Measurements from ENCODE around the gene ADRA2A.

The ADRA2A gene

DNA sequence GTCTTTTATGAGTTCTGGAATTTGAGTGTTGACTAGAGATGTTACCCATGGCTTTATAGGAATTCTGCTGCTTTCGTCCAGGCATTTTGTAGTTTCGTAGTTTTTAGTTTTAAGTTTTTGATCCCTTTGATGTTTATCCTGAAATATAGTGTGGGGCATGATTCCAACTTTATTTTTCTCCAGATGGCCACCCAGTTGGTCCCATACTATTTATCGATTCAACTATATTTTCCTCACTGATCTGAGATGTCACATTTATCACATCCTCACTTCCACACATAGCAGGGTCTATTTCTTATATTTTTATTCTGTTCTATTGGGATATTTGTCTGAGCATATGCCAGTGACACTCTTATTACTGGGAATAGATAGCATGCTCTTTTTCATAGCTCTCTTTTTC, 33.9 kb downstream of the ADRA2A start:
- TF ChIP-seq ZNF274 (IDR thresholded peaks at IDR 0.05; ENCODE audit: low read depth, low read length), result no peak

GRCh38 chr10:111112333-111112732, 35.5 kb downstream of the ADRA2A start:
- TF ChIP-seq ZNF274 (IDR thresholded peaks at IDR 0.05; ENCODE audit: low read depth, low read length), result no peak
- H3K4me3 ChIP-seq (ENCODE audit: low read length), result no peak overlapping the region

More for the DNA sequence above, 33.9 kb downstream of the ADRA2A start:
- no peak overlapping the region for H3K4me3 ChIP-seq (ENCODE audit: low read length)

DNA sequence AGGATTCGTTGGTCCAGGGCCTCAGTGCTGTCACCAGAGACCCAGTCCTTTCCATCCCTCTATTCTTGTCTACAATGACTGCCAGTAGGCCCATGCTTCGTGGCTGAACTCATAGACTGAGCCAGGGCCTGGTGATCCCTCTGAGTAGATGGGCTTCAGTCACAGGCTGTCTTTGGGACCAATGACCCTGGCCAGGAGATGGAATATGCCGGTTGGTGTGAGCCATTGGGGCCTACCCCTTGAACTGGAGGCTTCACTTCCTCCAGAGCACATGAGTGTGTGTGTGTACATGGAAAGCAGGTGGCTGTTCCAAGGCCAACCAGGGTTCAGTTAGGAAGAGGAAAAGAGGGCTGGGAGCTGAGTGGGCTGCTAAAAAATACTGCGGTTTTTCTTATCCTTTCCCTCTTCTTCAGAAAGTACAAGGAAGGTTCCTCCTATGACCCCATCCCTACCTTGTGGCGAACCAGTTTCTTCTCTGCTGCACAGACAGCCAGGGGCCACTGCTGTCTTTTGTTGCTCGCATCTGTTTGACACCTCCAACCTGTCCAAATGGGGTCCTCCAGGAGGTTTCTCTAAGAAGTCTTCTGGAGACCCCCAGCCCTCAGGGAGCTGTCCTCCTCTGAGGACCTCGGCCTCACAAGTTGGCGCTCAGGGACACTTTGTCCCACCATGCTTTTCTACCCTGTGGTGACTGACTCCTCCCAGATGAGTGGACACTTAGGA, 36.6 kb downstream of the ADRA2A start:
- TF ChIP-seq ZNF274 (IDR thresholded peaks at IDR 0.05; ENCODE audit: low read depth, low read length), result no peak
- H3K4me3 ChIP-seq (ENCODE audit: low read length), result no peak overlapping the region

- H3K4me3 ChIP-seq (ENCODE audit: low read length), result no peak overlapping the region
- no peak for TF ChIP-seq ZNF274 (IDR thresholded peaks at IDR 0.05; ENCODE audit: low read depth, low read length)
These were observed 37.3 kb downstream of the ADRA2A start for GRCh38 chr10:111113961-111114757.

DNA sequence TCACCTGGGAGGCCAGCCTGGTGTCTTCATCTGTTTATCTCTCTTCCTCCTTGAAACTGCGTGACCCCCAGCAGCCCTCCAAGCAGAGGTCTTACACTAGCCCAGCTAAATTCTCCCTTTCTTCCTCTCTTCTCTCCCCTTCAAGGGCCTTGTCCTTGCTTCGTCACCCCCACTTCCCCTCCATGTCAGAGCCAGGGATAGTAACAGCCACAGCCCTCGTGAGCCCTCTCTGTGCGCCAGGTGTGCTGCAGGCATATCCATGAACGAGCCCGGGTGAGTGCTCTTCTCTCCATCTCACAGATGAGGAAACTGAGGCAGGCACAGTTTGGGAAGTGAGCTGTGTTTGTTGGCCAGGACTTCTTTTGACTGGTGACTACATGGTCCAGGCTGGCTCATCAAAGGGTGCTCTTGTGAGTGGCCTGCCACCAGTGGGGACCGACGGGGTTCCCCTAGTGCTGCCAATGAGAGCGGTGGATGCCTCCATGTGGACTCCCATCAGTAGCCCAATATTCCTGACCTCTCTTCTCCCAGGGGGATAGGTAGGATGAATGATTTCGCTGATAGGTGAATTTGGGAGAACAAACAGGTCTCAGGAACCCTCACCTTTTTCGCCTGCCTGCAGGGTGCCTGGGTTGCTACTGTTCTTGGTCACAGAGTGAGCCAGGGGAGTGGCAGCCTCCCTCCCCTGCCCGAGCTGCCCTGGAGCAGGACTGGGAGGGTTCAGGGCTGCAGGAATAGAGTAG, 38.1 kb downstream of the ADRA2A start:
- TF ChIP-seq ZNF274 (IDR thresholded peaks at IDR 0.05; ENCODE audit: low read depth, low read length), result no peak
- H3K4me3 ChIP-seq (ENCODE audit: low read length), result no peak overlapping the region

DNA sequence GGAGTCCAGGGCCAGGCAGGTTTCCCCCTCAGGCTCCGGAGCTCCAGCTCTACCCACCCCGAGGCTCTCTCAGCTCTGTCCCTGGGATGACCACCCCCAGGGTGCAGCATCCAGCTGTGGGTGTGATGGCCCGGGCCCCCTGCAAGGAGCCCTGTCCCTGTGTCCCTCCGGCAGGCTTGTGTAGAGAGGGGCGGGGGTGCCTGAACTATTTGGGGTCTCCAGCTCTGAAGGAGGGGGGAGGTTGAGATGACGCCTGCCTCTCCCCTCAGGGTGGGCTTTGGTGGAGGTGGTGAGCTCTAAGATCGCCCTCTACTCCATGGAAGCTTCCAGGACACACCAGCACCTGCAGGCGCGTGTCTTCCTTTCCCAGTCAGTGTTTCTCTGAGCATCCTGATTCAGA, 39.4 kb downstream of the ADRA2A start:
- H3K4me3 ChIP-seq (ENCODE audit: low read length), result no peak overlapping the region
- TF ChIP-seq ZNF274 (IDR thresholded peaks at IDR 0.05; ENCODE audit: low read depth, low read length), result no peak

DNA sequence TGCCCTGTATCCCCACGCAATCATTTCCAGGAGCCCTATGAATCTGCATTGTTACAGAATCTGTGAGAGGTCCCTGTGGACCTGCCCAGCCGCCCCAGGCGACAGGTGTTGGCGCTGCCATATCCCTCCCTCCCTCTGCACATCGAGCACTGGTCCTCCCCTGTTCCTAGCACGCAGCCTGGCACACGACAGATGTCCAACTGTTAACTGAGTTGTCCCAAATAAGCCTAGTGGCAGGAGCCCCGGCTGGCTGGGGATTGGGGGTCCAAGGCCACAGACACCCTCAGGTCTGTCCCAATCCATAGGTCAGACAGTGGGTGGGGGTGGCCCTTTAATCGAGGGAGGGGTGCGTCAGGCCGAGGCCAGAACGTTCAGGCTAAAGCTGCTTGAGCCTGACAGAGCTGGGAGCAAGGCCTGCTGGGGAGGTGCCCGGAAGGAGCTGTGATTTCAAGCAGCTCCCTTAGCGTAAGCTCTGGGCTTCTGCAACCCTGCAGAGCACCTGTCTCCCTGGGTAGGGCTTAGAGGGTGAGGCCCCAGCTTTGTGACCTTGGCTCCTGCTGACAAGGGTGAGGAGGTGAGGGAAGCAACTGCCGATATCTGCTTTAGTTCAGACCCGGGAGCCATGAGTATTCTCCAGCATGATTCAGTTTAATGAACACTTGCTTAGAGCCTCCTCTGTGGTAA, 40.1 kb downstream of the ADRA2A start:
- no peak overlapping the region for H3K4me3 ChIP-seq (ENCODE audit: low read length)
- no peak for TF ChIP-seq ZNF274 (IDR thresholded peaks at IDR 0.05; ENCODE audit: low read depth, low read length)

- H3K4me3 ChIP-seq (ENCODE audit: low read length), result no peak overlapping the region
- TF ChIP-seq ZNF274 (IDR thresholded peaks at IDR 0.05; ENCODE audit: low read depth, low read length), result no peak
These were observed 40.9 kb downstream of the ADRA2A start for GRCh38 chr10:111117528-111118277.

- no peak for TF ChIP-seq ZNF274 (IDR thresholded peaks at IDR 0.05; ENCODE audit: low read depth, low read length)
These were observed 41.9 kb downstream of the ADRA2A start for GRCh38 chr10:111118758-111119157.

DNA sequence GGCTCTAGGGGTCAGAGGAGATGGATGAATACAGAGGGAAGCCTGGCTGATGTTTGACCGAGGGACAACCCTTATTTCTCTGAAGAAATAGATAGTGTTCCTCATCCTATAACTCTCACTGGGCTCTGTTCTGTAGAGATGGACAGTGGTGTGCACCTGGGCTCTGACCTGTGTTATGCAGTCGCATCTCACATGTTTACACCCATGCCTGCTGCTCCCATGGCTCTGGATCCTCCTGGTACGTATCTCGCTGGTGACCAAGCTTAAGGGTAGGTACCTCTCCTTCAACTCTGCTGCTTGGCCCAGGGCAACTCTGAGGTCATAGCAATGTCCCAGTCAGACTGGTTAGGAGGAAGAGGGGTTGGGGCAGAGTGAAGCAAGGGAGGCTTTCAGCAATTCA, 42.8 kb downstream of the ADRA2A start:
- TF ChIP-seq ZNF274 (IDR thresholded peaks at IDR 0.05; ENCODE audit: low read depth, low read length), result no peak
- no peak overlapping the region for H3K4me3 ChIP-seq (ENCODE audit: low read length)

More at GRCh38 chr10:111118758-111119157, 41.9 kb downstream of the ADRA2A start:
- H3K4me3 ChIP-seq (ENCODE audit: low read length), result no peak overlapping the region

DNA sequence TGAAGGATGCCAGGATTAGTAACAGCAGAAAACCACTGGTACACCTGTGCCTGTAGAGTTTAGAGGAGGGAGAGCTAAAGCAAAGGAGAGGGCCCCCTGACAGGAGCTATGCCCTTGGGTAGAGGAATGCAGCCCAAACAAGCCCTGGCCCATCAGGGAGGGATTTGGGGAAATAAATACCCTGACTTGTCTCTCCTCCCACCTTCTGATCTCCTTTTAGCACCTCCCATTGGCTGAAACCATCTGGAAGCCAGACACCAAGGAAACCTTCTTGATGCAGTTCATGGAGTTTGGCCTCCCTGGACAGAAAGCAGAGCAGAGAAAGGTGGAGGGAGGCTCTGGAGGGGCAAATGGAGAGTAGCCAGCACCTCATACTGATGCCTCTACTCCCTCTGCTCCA, 45.3 kb downstream of the ADRA2A start:
- TF ChIP-seq ZNF274 (IDR thresholded peaks at IDR 0.05; ENCODE audit: low read depth, low read length), result no peak
- H3K4me3 ChIP-seq (ENCODE audit: low read length), result no peak overlapping the region

DNA sequence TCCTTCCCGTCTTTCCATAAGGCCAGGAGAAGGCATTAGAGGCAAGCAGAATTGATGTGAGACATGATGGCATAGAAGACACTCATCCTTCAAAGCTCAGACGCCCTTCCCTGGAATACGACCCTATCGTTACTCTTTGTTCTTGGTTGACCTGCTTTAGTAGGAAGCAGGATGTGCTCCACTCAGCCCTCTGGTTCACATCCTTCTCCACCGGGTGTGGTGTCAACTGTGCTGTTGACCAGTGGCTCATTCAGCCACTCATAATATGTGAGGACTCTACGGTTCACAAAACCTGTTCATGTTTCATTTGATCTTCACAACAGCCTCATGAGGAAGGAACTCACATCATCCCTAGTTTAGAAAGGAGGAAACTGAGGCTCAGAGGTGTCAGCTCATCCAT, 47.1 kb downstream of the ADRA2A start:
- no peak overlapping the region for H3K4me3 ChIP-seq (ENCODE audit: low read length)
- no peak for TF ChIP-seq ZNF274 (IDR thresholded peaks at IDR 0.05; ENCODE audit: low read depth, low read length)

GRCh38 chr10:111125102-111125501, 48.3 kb downstream of the ADRA2A start:
- no peak for TF ChIP-seq ZNF274 (IDR thresholded peaks at IDR 0.05; ENCODE audit: low read depth, low read length)
- H3K4me3 ChIP-seq (ENCODE audit: low read length), result no peak overlapping the region
